H54 (cell line): Measurements from ENCODE around the gene TRAF6.

Experiments used
- DNase-seq: peaks from one replicate; pipeline ENCODE4 v3.0.0; 2011; ENCODE audit warnings: low spot score, mixed read lengths; ENCODE audit not compliant: insufficient read length
- FAIRE-seq: peaks from 3 replicates; lab custom pipeline; 2011; peaks lifted over from hg19 to GRCh38; lab: Jason Lieb, UNC
- POLR2A ChIP-seq: IDR thresholded peaks from 2 replicates; pipeline ENCODE4 v1.6.1; 2011; ENCODE audit warnings: low read depth, mild to moderate bottlenecking, low read length

Gene TRAF6

DNA sequence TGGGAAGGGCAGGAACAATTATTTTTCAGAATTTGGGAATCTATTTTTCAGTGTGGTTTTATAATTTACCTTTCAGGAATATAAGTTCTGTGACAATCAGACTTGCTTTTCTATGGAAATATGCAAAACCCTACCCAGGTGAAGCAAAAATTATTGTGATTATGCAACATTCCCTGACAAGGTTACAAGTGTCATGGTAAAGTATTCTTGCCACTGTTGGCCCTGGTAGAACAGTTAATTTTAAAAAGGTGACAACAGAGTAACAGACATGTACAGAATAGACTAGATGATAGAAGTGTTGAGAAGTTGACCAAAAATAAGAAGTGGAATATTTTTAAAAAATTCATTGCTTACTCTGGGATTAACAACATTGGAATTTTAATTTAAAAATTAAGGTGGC, 29.2 kb downstream of the TRAF6 start:
- FAIRE-seq (no peak), DNase-seq (no peak)
- no peak for TF ChIP-seq POLR2A

DNA sequence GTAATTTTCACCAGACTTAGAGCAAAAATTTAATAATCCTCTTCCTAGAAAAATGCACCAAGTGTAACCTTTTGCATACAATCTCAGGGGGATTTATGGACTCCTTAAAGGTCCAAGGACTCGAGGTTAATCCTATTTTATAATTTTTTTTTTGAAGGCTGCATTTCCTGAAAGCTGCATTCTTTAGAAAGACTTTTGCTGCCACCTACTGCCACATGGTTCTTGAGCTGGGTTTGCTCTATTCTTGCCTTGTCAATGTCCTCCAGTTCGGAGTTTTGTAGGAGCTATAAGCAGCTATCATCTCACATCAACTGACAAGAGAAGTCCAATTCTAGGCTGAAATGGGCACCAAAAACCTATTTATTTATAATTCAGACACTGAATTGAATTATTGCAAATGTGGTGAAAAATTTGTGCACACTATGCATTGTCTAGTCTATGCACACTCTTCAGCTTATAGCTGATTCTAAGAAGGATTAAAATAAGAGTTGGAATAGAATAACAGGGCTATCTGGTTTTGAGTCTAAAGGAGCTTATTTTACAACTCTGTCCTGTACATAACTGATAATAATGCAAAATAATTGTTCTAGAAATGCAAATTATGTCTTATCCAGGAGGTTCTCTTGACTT, 31.3 kb downstream of the TRAF6 start:
- DNase-seq (no peak), FAIRE-seq (peak; percentile 83)

DNA sequence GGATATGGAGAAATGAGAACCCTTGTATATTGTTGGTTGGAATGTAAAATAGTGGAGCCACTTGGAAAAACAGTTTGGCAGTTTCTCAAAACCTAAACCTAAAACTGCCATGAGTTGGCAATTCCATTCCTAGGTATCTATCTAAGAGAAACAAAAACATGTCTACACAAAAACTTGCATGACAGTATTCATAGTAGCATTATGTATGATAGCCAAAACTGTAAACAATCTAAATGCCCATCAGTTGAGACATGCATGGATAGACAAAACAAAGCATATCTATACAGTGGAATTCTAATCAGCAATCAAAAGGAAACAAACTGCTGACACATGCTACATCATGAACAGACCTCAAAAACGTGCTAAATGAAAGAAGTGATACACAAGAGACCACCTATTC, 34.9 kb downstream of the TRAF6 start:
- FAIRE-seq, result peak; percentile 38
- no peak for TF ChIP-seq POLR2A
- DNase-seq, result no peak

More for the DNA sequence above, 31.3 kb downstream of the TRAF6 start:
- no peak for TF ChIP-seq POLR2A

DNA sequence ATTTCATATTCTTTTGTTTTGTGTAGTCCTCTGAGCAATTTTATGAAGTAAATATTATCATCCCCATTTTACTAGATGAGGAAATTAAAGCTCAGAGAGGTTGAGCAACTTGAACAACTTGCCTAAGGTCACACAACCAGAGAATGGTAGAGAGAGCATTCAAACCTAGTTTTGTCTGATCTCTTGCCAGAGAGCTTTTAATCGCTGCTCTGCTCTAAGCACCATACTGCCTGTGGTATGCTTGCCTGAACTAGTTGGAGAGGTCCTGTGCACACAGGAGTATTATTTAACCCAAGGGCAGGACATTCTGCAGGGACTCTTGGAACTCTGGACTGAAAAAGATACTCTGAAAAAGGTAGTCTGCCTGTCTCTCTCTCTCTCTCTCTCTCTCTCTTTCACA, 38.5 kb downstream of the TRAF6 start:
- no peak for TF ChIP-seq POLR2A
- FAIRE-seq (no peak), DNase-seq (no peak)

DNA sequence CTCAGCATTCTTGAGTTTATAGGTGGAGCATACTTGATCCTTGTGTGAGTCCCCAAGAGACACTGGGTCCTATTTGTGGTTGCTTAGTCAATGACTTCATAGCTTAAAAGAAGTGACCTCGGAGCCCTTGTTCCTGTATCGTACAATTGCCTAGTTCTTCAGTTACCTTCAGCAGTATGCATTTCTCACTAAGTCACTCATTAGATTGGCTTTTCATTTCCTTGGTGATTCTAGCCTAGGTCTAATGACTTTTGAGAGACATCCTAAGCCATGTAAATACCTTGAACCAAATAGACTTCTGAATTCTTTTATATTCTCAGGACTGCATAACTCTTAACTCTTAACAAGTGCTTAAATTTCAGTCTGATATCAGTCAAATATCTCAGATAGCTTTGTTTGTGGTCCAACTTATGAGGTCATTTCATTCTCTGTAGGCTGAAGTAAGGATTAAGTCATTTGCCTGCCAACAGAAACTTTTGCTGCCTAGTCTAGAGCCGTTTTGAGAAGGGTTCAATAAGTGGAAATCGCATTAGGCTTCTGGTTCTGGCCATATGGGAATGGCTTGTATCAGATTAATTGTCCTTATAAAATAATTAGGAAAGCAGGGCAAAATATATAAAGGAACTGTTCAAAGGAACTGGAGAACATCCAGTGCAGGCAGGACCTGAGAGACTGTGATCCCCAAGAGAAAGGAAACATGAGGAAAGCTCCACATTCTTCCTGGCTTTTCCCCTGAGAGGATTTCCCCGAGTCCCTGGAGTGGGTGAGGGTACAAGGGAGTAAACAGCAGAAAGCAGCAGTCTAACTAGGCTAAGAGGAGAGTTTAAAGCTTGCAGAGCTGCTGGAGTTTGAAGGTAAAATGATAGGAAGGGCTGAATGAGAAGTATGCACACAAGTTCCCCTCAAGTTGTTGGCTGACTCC, 39.9 kb downstream of the TRAF6 start:
- no peak for DNase-seq
- FAIRE-seq, result no peak
- TF ChIP-seq POLR2A, result no peak

DNA sequence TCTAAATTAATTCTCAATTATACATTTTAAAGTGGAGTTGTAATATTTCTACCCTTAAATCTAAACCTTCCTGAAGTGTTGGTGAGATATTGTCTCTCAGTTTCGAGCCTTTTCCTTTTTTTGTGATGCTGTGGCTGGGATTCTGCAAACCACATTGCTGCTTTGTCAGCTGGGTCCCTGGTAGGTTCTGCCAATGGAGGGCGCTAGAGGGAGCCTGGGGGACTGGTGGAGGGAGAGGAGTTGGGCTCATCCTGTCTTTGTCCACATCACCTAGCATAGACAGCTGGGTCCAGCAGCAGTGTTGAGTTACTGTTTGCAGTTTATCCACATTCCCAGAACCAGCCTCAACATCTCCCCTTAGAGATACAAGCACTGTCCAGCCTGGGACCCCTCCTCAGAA, 41.0 kb downstream of the TRAF6 start:
- TF ChIP-seq POLR2A, result no peak
- DNase-seq (no peak), FAIRE-seq (no peak)

DNA sequence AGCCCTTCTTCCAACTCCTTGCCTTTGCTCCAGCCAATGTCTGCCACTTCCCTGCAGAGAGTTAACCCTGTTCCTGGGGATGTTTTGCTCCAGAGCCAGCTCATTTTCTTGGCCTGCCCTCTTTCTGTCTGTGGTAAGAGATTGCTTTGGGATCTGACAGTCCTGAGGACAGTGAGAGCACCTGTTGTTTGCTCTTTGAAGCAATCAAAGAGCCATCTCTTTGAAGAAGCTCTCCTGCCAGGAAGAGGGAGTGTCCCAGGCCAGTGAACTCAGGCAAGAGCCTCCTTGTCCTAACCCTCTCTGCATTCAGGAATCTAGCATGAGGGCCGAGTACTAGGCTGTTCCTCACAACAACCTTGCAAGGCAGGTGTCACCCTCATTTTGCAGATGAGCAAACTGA, 42.2 kb downstream of the TRAF6 start:
- FAIRE-seq (no peak), DNase-seq (no peak)
- no peak for TF ChIP-seq POLR2A

DNA sequence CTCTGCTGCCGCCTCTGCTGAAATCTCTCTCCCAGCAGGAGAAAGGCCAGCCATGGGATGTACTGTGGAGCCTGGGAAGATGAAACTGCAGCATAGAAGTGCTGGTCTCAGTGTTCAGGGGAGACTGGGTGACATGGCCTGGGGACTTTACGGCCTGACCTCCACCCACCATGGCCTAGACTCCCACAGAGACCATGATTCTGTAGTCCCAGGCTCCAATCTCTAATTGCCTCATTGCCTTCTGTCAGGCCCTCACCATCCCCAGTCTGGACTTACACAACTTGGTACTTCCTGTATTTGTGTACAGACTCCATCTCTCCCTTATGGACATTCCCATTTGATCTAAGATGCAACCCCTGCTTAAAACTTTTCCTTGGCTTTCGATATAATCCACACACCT, 43.1 kb downstream of the TRAF6 start:
- no peak for FAIRE-seq
- DNase-seq, result no peak
- TF ChIP-seq POLR2A, result no peak

DNA sequence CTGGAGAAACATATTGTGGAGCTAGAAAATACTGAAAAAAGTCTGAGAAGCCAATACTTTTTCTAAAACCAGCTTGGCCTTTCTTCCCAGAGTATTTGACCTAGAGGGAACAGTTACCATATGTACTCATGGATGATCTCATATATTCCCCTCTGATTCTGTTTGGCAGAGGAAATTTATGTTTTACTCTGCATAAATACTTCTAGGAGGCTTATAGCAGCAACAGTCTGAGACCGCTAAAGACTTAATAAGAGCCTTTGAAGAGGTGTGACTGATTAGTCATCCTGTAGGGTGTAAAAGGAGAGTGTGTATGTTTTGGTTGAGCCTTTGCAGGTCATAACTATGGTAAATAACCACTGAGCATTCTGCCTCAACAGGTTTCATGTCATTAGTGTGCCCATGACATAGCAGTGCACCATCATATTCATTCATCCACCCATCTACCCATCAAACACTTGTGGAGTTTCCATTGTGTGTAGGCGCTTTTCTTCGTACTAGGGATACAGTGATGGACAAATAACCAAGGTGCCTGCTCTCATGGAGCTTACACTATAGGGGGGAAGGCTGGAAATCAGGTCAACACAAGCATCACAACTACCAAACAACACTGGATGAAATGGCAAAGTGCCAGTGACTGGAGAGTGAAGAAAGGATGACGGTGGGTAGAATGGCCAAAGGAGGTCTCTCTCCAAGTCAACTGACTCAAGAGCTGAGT, 44.5 kb downstream of the TRAF6 start:
- FAIRE-seq (no peak), DNase-seq (no peak)
- no peak for TF ChIP-seq POLR2A

DNA sequence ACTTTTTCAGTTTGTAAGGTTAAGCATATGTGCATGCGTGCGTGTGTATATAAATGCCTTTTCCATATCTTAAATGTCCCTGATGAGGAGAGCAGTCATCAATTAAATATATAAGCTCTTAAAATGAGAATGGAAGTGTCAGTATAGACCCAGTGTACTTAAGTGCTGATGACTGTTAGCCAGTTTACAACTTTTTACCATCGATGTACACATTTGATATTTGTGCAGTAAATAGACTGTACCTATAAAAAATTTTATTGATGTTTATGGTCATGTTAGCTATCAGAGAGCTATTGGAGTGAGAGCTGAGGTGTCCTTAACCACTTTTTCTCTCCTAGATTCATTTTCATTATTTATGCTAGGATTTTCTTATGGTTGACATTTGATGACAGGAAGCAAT, 45.4 kb downstream of the TRAF6 start:
- DNase-seq, result no peak
- no peak for TF ChIP-seq POLR2A
- FAIRE-seq, result no peak

DNA sequence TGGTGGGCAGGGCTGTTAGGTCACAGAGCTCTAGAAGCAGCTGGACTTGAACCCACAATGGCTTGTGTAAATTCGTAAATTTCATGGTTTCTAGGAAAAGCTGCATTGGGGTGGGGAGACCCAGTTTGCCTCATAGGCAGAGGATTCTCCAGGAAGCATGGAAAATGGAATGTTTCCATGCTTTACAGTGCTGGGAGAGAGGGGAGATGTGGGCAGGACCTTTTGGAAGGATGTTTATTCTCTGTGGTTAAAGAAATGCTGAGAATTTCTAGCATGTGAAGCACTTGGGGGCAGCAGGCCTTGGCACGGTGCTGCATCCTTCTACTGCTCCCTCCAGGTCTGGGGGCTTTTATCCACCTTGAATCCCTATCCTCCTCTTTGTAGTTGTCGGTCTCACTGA, 46.3 kb downstream of the TRAF6 start:
- DNase-seq (no peak), FAIRE-seq (no peak)
- TF ChIP-seq POLR2A, result no peak

DNA sequence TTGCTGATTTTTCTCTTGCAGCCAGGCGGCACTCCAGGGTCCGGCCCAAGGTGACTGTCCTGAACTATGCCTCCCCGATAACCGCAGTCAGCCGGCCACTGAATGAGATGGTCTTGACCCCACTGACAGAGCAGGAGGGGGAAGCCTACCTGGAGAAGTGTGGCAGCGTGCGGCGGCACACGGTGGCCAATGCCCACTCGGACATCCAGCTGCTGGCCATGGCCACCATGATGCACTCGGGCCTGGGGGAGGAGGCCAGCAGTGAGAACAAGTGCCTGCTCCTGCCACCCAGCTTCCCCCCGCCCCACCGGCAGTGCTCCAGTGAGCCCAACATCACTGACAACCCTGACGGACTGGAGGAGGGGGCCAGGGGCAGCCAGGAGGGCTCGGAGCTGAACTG, 47.8 kb downstream of the TRAF6 start:
- TF ChIP-seq POLR2A, result no peak
- DNase-seq (no peak), FAIRE-seq (no peak)

DNA sequence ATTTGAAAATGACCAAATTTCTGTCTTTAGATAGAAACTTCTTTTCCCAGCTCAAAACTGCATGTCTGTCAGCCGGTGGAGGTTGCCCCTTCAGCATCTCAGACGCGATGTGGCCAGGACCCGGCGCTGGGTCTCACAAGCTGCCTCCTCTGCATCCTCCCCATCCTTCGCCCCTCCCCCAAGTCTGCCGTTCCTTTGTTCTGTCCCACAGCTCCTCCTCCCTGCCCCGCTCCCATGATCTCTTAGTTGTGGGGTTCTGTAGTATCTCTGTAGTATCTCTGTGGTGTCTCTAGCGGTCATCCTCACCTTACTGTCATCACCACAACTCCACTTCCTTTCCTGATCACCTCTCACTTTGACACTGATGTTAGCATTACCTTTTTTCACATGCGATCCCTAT, 49.9 kb downstream of the TRAF6 start:
- FAIRE-seq (no peak), DNase-seq (no peak)
- TF ChIP-seq POLR2A, result no peak

DNA sequence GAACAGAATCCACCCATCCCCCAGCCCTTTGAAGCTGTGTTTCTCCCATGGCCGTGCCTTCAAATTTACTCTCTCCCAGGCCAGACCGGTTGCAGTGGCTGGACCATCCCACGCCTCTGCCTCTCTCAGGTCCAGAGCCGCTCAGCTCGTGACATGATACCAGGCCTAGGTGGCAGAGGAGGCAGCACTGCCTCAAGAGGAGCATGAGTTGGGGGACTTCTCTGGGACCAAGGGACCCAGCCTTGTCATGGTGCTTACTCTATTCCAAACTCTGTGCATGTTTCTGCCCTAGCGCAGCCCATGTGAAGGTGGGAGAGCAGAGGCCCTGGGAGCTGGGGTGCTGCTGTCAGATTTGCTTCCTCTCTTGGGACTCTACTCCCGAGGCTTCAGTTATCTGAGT, 51.0 kb downstream of the TRAF6 start:
- no peak for TF ChIP-seq POLR2A
- DNase-seq, result no peak
- FAIRE-seq, result no peak
